HepG2 (cell line): ENCODE measurements around the gene TP53. TPM values are rescaled to one million over a fixed set of nuclear protein-coding genes. Genes with fewer than 3 reads are reported as not detected.

ENCODE experiments used
- GMEB1 ChIP-seq: sonication (generic); formaldehyde crosslinking; IDR thresholded peaks from 2 replicates; pipeline ENCODE4 v1.5.1; 2020; ENCODE audit warnings: missing genetic modification reagents, mild to moderate bottlenecking, borderline replicate concordance
- PHF21A ChIP-seq: sonication (generic); formaldehyde crosslinking; IDR thresholded peaks from 2 replicates; pipeline ENCODE4 v1.5.0; 2020; ENCODE audit warnings: mild to moderate bottlenecking, missing genetic modification reagents
- RERE ChIP-seq: IDR thresholded peaks from 2 replicates; pipeline ENCODE4 v1.6.1; 2016; ENCODE audit warnings: low read depth, missing genetic modification reagents, missing compliant biosample characterization
- RFXAP ChIP-seq: sonication (generic); formaldehyde crosslinking; IDR thresholded peaks from 2 replicates; pipeline ENCODE4 v1.4.0; 2020; ENCODE audit warnings: missing genetic modification reagents, borderline replicate concordance
- SNAI1 ChIP-seq: sonication (generic); formaldehyde crosslinking; IDR thresholded peaks from 2 replicates; pipeline ENCODE4 v1.5.0; 2020; ENCODE audit warnings: mild to moderate bottlenecking, missing genetic modification reagents, borderline replicate concordance
- SRF ChIP-seq: IDR thresholded peaks from 2 replicates; pipeline ENCODE4 v1.6.1; 2011; ENCODE audit warnings: mild to moderate bottlenecking, low read depth, low read length, moderate library complexity
- TFDP1 ChIP-seq: IDR thresholded peaks from 2 replicates; pipeline ENCODE4 v1.6.1; 2016; ENCODE audit warnings: missing compliant biosample characterization, missing genetic modification reagents, borderline replicate concordance
- ZBTB37 ChIP-seq: sonication (generic); formaldehyde crosslinking; IDR thresholded peaks from 2 replicates; pipeline ENCODE4 v1.4.0; 2020; ENCODE audit warnings: mild to moderate bottlenecking, missing genetic modification reagents
- ZNF280B ChIP-seq: sonication (generic); formaldehyde crosslinking; IDR thresholded peaks from 2 replicates; pipeline ENCODE4 v1.5.0; 2020; ENCODE audit warnings: missing genetic modification reagents, mild to moderate bottlenecking, borderline replicate concordance
- ZNF503 ChIP-seq: sonication (generic); formaldehyde crosslinking; IDR thresholded peaks from 2 replicates; pipeline ENCODE4 v1.4.0; 2020; ENCODE audit warnings: missing genetic modification reagents
- polyA plus RNA-seq, 8 experiments: library from polyadenylated mRNA; depleted of rRNA in 3 of 8; stranded (reverse) in 7 of 8; unstranded in 1 of 8; fragments of >200 nt; fragmentation: Illumina TruSeq in 4 of 8; extraction: Trizol in 4 of 8; gene quantifications; 2 replicates each; pipeline versions ENCODE4 v1.2.1 to v1.2.3, GENCODE V29; 2011 to 2016; ENCODE audit warnings: low read depth in 4 of 8, missing spikeins in 1 of 8, mixed read lengths in 1 of 8; ENCODE audit not compliant: insufficient read depth in 1 of 8
- total RNA-seq, 5 experiments: library from RNA; depleted of rRNA; stranded (reverse); fragments of >200 nt; fragmentation: Illumina TruSeq; extraction: Trizol; gene quantifications; 2 replicates each; pipeline ENCODE4 v1.2.3, GENCODE V29; 2016; ENCODE audit warnings: low read depth in 1 of 5

TP53 gene
- total and polyA plus RNA-seq, 2 of the 13 experiments (the other 11 are each of a cell fraction or from before 2014, with no cell fraction given) = 17.1 to 29.9 TPM

- TF ChIP-seq RFXAP (CRISPR knock-in tag) = no peak; the same call in none of the 2 replicates
- TF ChIP-seq ZNF280B (CRISPR knock-in tag) = peak; percentile 31; the same call in 1 of the 2 replicates
- 0 out of 2 replicates have a peak, but pooled peaks have one; percentile 34 for TF ChIP-seq PHF21A (CRISPR knock-in tag)
- no peak for TF ChIP-seq SRF
- TF ChIP-seq GMEB1 = peak; percentile 51; the same call in 1 of the 2 replicates
- TF ChIP-seq SNAI1 = 0 out of 2 replicates have a peak, but pooled peaks have one; percentile 57
- peak; percentile 58; the same call in 1 of the 2 replicates for TF ChIP-seq ZNF503 (CRISPR knock-in tag)
- TF ChIP-seq TFDP1 (CRISPR knock-in tag) = no peak
- TF ChIP-seq RERE (CRISPR knock-in tag) = no peak
- no peak for TF ChIP-seq ZBTB37 (CRISPR knock-in tag)
Measured at GRCh38 chr17:7686222-7687071, 843 bp downstream of the TP53 start (continued).
